PFSK-1 (cell line): Measurements from ENCODE around the gene KLF5.

Experiments
- FOXP2 ChIP-seq: optimal IDR thresholded peaks from 2 replicates; pipeline ENCODE3; 2011; ENCODE audit warnings: borderline replicate concordance, control low read depth, inconsistent platforms; ENCODE audit not compliant: insufficient read depth; ENCODE audit errors: extremely low read length, extremely low read depth
- POLR2AphosphoS5 ChIP-seq: IDR thresholded peaks from 2 replicates; pipeline ENCODE4 v1.6.1; 2012; ENCODE audit warnings: low read depth, mild to moderate bottlenecking, control low read depth, low read length, moderate library complexity
- SIN3A ChIP-seq: IDR thresholded peaks from 2 replicates; pipeline ENCODE4 v1.6.1; 2012; ENCODE audit warnings: mild to moderate bottlenecking, low read length, moderate library complexity, borderline replicate concordance; ENCODE audit not compliant: insufficient read depth
- TAF1 ChIP-seq: IDR thresholded peaks from 2 replicates; pipeline ENCODE4 v1.6.1; 2012; ENCODE audit warnings: low read length, control low read depth, borderline replicate concordance; ENCODE audit not compliant: insufficient read depth
- TF ChIP-seq, protein P1 (sequence below), 2 experiments: IDR thresholded peaks; 2 replicates each; pipeline versions ENCODE4 v1.6.1 to v1.8.0; 2011 to 2012; ENCODE audit warnings: low read depth in 2 of 2, low read length in 2 of 2, control low read depth in 1 of 2, inconsistent platforms in 1 of 2, mild to moderate bottlenecking in 1 of 2, moderate library complexity in 1 of 2; ENCODE audit not compliant: insufficient read depth in 1 of 2

KLF5 gene

DNA sequence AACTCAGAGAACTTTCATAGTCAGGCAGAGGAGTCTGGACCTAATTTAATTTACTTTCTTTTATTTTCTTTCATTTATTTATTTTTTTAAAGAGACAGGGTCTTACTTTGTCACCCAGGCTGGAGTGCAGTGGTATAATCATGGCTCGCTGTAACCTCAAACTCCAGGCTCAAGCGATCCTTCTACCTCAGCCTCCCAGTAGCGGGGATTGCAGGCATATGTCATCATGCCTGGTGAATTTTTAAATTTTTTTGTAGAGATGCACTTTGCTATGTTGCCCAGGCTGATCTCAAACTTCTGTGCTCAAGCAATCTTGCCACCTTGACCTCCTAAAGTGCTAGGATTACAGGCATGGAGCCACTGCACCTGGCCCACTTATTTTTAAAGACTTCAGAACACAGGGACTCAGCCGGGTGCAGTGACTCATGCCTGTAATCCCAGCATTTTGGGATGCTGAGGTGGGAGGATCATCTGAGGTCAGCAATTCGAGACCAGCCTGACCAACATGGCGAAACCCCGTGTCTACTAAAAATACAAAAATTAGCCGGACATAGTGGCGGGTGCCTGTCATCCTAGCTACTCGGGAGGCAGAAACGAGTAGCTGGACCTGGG lies 50.6 kb downstream of the KLF5 start:
- TF ChIP-seq, protein P1, sequence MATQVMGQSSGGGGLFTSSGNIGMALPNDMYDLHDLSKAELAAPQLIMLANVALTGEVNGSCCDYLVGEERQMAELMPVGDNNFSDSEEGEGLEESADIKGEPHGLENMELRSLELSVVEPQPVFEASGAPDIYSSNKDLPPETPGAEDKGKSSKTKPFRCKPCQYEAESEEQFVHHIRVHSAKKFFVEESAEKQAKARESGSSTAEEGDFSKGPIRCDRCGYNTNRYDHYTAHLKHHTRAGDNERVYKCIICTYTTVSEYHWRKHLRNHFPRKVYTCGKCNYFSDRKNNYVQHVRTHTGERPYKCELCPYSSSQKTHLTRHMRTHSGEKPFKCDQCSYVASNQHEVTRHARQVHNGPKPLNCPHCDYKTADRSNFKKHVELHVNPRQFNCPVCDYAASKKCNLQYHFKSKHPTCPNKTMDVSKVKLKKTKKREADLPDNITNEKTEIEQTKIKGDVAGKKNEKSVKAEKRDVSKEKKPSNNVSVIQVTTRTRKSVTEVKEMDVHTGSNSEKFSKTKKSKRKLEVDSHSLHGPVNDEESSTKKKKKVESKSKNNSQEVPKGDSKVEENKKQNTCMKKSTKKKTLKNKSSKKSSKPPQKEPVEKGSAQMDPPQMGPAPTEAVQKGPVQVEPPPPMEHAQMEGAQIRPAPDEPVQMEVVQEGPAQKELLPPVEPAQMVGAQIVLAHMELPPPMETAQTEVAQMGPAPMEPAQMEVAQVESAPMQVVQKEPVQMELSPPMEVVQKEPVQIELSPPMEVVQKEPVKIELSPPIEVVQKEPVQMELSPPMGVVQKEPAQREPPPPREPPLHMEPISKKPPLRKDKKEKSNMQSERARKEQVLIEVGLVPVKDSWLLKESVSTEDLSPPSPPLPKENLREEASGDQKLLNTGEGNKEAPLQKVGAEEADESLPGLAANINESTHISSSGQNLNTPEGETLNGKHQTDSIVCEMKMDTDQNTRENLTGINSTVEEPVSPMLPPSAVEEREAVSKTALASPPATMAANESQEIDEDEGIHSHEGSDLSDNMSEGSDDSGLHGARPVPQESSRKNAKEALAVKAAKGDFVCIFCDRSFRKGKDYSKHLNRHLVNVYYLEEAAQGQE (IDR thresholded peaks at IDR 0.05; ENCODE audit: insufficient read depth in 1 of 2, low read depth in 2 of 2, low read length in 2 of 2): no peak
- TF ChIP-seq TAF1: no peak
- TF ChIP-seq SIN3A: no peak
- no peak for TF ChIP-seq POLR2AphosphoS5
- no peak for TF ChIP-seq FOXP2

DNA sequence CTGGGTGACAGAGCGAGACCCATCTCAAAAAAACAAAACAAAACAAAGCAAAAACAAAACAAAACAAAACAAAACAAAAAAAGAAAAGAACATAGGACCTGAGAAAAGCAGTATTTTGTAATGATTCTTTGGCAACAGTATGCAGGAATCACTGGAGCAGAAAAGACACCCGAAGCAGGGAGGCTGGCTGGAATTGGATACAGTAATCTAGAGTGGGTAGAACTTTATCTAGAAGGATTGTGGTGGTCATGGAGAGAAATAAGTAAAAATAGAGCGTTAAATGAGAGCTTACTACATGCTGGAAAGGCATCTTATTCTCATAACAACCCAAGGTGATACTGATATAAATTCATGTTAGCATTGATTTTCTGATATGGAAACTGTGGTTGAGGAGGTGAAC lies 51.2 kb downstream of the KLF5 start:
- no peak for TF ChIP-seq FOXP2
- no peak for TF ChIP-seq POLR2AphosphoS5
- TF ChIP-seq TAF1: no peak
- no peak for TF ChIP-seq SIN3A
- TF ChIP-seq, protein P1 (IDR thresholded peaks at IDR 0.05; ENCODE audit: insufficient read depth in 1 of 2, low read depth in 2 of 2, low read length in 2 of 2): no peak

GRCh38 chr13:73110814-73111213 lies 52.0 kb downstream of the KLF5 start:
- TF ChIP-seq TAF1 (no peak), SIN3A (no peak), FOXP2 (no peak), POLR2AphosphoS5 (no peak)
- TF ChIP-seq, protein P1 (IDR thresholded peaks at IDR 0.05; ENCODE audit: insufficient read depth in 1 of 2, low read depth in 2 of 2, low read length in 2 of 2): no peak

- TF ChIP-seq SIN3A (no peak), POLR2AphosphoS5 (no peak), FOXP2 (no peak), TAF1 (no peak)
- TF ChIP-seq, protein P1 (IDR thresholded peaks at IDR 0.05; ENCODE audit: insufficient read depth in 1 of 2, low read depth in 2 of 2, low read length in 2 of 2): no peak
Measured at GRCh38 chr13:73111331-73111730, 52.5 kb downstream of the KLF5 start.

- TF ChIP-seq POLR2AphosphoS5 (no peak), SIN3A (no peak), FOXP2 (no peak), TAF1 (no peak)
- TF ChIP-seq, protein P1 (IDR thresholded peaks at IDR 0.05; ENCODE audit: insufficient read depth in 1 of 2, low read depth in 2 of 2, low read length in 2 of 2): no peak
Measured at GRCh38 chr13:73119612-73120011, 60.8 kb downstream of the KLF5 start.
